Measurements from ENCODE around the gene SALL3.
A peak's percentile ranks its signal among the peaks of the same experiment; 100 is the strongest.

The SALL3 gene

GRCh38 chr18:78979730-78980278 lies at the start of gene SALL3:
Gene SALL3 (plus strand): TSS chr18:78979818. CDS start chr18:78980275, 457 bp downstream.
- Histone ChIP-seq H3K27me3 (peaks cover 0 to 93% of the 10 kb centered on the region in 2 donors), H3K4me3 (peak within 1 kb of the TSS in 1 of 2 donors; percentile 30), H3K27ac (no peak within 1 kb of the TSS), H3K9me3 (no peaks in the 10 kb centered on the region), H3K36me3 (no peaks in the 10 kb centered on the region), H3K4me1 (peaks cover 0 to 28% (median 22%) of the 10 kb centered on the region in 4 donors)
- DNase-seq, result no peak
- intact Hi-C loops (cut with DNase I; ENCODE audit: low total_unique reads), result no loop called here
- TF ChIP-seq CTCF (IDR thresholded peaks at IDR 0.05), result no peak

- no peak overlapping the region for H3K4me3 ChIP-seq
- peak in 1 of 2 donors; percentile 6 for DNase-seq
- H3K9me3 ChIP-seq, result no peaks in the 10 kb centered on the region
- no peaks in the 10 kb centered on the region for H3K4me1 ChIP-seq
- intact Hi-C loops (cut with DNase I; ENCODE audit: low total_unique reads), result no loop called here
- no peak overlapping the region for H3K27ac ChIP-seq
- TF ChIP-seq CTCF (IDR thresholded peaks at IDR 0.05), result no peak
- no peaks in the 10 kb centered on the region for H3K36me3 ChIP-seq
- no peaks in the 10 kb centered on the region for H3K27me3 ChIP-seq
These were observed 47.3 kb upstream of the SALL3 start for GRCh38 chr18:78932281-78932680.

- Histone ChIP-seq H3K27ac (no peak overlapping the region), H3K27me3 (no peaks in the 10 kb centered on the region), H3K9me3 (no peaks in the 10 kb centered on the region), H3K36me3 (no peaks in the 10 kb centered on the region), H3K4me1 (no peaks in the 10 kb centered on the region), H3K4me3 (no peak overlapping the region)
- TF ChIP-seq CTCF (IDR thresholded peaks at IDR 0.05), result no peak
- peak in 1 of 2 donors; percentile 48 for DNase-seq
- intact Hi-C loops (cut with DNase I; ENCODE audit: low total_unique reads), result no loop called here
These were observed 45.6 kb upstream of the SALL3 start for GRCh38 chr18:78934003-78934402.

- no peaks in the 10 kb centered on the region for H3K27me3 ChIP-seq
- no peaks in the 10 kb centered on the region for H3K36me3 ChIP-seq
- intact Hi-C loops (cut with DNase I; ENCODE audit: low total_unique reads), result no loop called here
- H3K9me3 ChIP-seq, result no peaks in the 10 kb centered on the region
- H3K4me3 ChIP-seq, result no peak overlapping the region
- no peaks in the 10 kb centered on the region for H3K4me1 ChIP-seq
- no peak for TF ChIP-seq CTCF (IDR thresholded peaks at IDR 0.05)
- H3K27ac ChIP-seq, result no peak overlapping the region
- peak in 1 of 2 donors; percentile 32 for DNase-seq
These were observed 44.9 kb upstream of the SALL3 start for GRCh38 chr18:78934551-78935225.

- H3K4me1 ChIP-seq, result no peaks in the 10 kb centered on the region
- H3K4me3 ChIP-seq, result no peak overlapping the region
- no peaks in the 10 kb centered on the region for H3K36me3 ChIP-seq
- H3K27me3 ChIP-seq, result no peaks in the 10 kb centered on the region
- no peak for DNase-seq
- TF ChIP-seq CTCF (IDR thresholded peaks at IDR 0.05), result no peak
- no peaks in the 10 kb centered on the region for H3K9me3 ChIP-seq
- intact Hi-C loops (cut with DNase I; ENCODE audit: low total_unique reads), result no loop called here
- H3K27ac ChIP-seq, result no peak overlapping the region
These were observed 44.2 kb upstream of the SALL3 start for GRCh38 chr18:78935406-78935805.
